Middle frontal gyrus (tissue), 1 donor: ENCODE data around the gene CDK5RAP2.
"Not testable (repeated sequence)": the region's sequence is repeated elsewhere in the genome, so short reads cannot be mapped to it uniquely, and the experiment has no call there.

Experiments
- DNase-seq: peaks from one replicate; pipeline ENCODE4 v3.0.0-alpha.2; 2015; ENCODE audit warnings: low spot score; ENCODE audit errors: extremely low spot score

The CDK5RAP2 gene

GRCh38 chr9:120474591-120475243 lies 105.2 kb downstream of the CDK5RAP2 start:
- DNase-seq, result no peak

GRCh38 chr9:120473608-120474007 lies 106.4 kb downstream of the CDK5RAP2 start:
- DNase-seq, result no peak

- DNase-seq, result no peak
Observed at GRCh38 chr9:120465685-120466407, 114.1 kb downstream of the CDK5RAP2 start.

GRCh38 chr9:120464887-120465421 lies 115.0 kb downstream of the CDK5RAP2 start:
- no peak for DNase-seq

- no peak for DNase-seq
Observed at GRCh38 chr9:120464176-120464886, 115.6 kb downstream of the CDK5RAP2 start.

- DNase-seq, result no peak
Observed at GRCh38 chr9:120463765-120464164, 116.2 kb downstream of the CDK5RAP2 start.

GRCh38 chr9:120461677-120462076 lies 118.3 kb downstream of the CDK5RAP2 start:
- not testable (repeated sequence) for DNase-seq

GRCh38 chr9:120456218-120456617 lies 123.7 kb downstream of the CDK5RAP2 start:
- DNase-seq, result no peak

- DNase-seq, result no peak
Observed at GRCh38 chr9:120454467-120454866, 125.5 kb downstream of the CDK5RAP2 start.

GRCh38 chr9:120453792-120454191 lies 126.2 kb downstream of the CDK5RAP2 start:
- no peak for DNase-seq

GRCh38 chr9:120452631-120453030 lies 127.3 kb downstream of the CDK5RAP2 start:
- no peak for DNase-seq

- no peak for DNase-seq
Observed at GRCh38 chr9:120450916-120451315, 129.1 kb downstream of the CDK5RAP2 start.

- DNase-seq, result no peak
Observed at GRCh38 chr9:120449566-120449965, 130.4 kb downstream of the CDK5RAP2 start.

GRCh38 chr9:120447959-120448500 lies 131.9 kb downstream of the CDK5RAP2 start:
- no peak for DNase-seq

GRCh38 chr9:120446671-120447070 lies 133.3 kb downstream of the CDK5RAP2 start:
- DNase-seq, result no peak

GRCh38 chr9:120443976-120444375 lies 136.0 kb downstream of the CDK5RAP2 start:
- DNase-seq, result no peak

- no peak for DNase-seq
Observed at GRCh38 chr9:120443489-120443888, 136.5 kb downstream of the CDK5RAP2 start.

- no peak for DNase-seq
Observed at GRCh38 chr9:120442308-120442995, 137.5 kb downstream of the CDK5RAP2 start.

- no peak for DNase-seq
Observed at GRCh38 chr9:120441426-120442307, 138.3 kb downstream of the CDK5RAP2 start.

- DNase-seq, result no peak
Observed at GRCh38 chr9:120440791-120441190, 139.2 kb downstream of the CDK5RAP2 start.
